HepG2 (cell line): ENCODE measurements around the gene SERTAD3. TPM values are rescaled to one million over a fixed set of nuclear protein-coding genes. Genes with fewer than 3 reads are reported as not detected.
A peak's percentile ranks its signal among the peaks of the same experiment; 100 is the strongest.

ENCODE experiments used
- ERF ChIP-seq: IDR thresholded peaks from 2 replicates; pipeline ENCODE4 v1.6.1; 2018; ENCODE audit warnings: missing biosample characterization, missing genetic modification reagents
- GATA4 ChIP-seq: sonication (generic); IDR thresholded peaks from 2 replicates; pipeline ENCODE4 v1.6.1; 2016; ENCODE audit warnings: antibody characterized with exemption, low read depth, borderline replicate concordance
- HNRNPK ChIP-seq: fragments of 200-400 bp; formaldehyde crosslinking; IDR thresholded peaks from 2 replicates; pipeline ENCODE4 v1.6.1; 2018; ENCODE audit warnings: low read length, low read depth, moderate library complexity, mild to moderate bottlenecking; ENCODE audit not compliant: poor library complexity, severe bottlenecking
- KDM4B ChIP-seq: sonication (generic); formaldehyde crosslinking; IDR thresholded peaks from 2 replicates; pipeline ENCODE4 v1.4.0; 2020; ENCODE audit warnings: missing genetic modification reagents
- KLF16 ChIP-seq, 2 experiments: sonication (generic) in 1 of 2; formaldehyde crosslinking in 1 of 2; IDR thresholded peaks; 2 replicates each; pipeline versions ENCODE4 v1.6.1 to v1.8.0; 2016 to 2023; ENCODE audit warnings: missing genetic modification reagents in 2 of 2, missing compliant biosample characterization in 1 of 2
- MAFK ChIP-seq, 2 experiments: IDR thresholded peaks in 1 of 2; conservative IDR thresholded peaks in 1 of 2; 2 replicates each; pipeline ENCODE4 v1.6.1; 2011; ENCODE audit warnings: improper control_type of control experiment in 2 of 2, low read length in 2 of 2
- MTF1 ChIP-seq: sonication (generic); formaldehyde crosslinking; IDR thresholded peaks from 2 replicates; pipeline ENCODE4 v1.5.0; 2020; ENCODE audit warnings: missing genetic modification reagents
- NFKBIZ ChIP-seq: IDR thresholded peaks from 2 replicates; pipeline ENCODE4 v1.6.1; 2018; ENCODE audit warnings: missing genetic modification reagents, missing compliant biosample characterization
- NRL ChIP-seq: sonication (generic); formaldehyde crosslinking; IDR thresholded peaks from 2 replicates; pipeline ENCODE4 v1.5.0; 2020; ENCODE audit warnings: missing genetic modification reagents, mild to moderate bottlenecking, moderate library complexity, borderline replicate concordance
- RFX1 ChIP-seq: fragments of 450-650 bp; IDR thresholded peaks from 2 replicates; pipeline ENCODE4 v1.6.1; 2017
- ZNF20 ChIP-seq: sonication (generic); formaldehyde crosslinking; IDR thresholded peaks from 2 replicates; pipeline ENCODE4 v1.4.0; 2020; ENCODE audit warnings: mild to moderate bottlenecking, moderate library complexity, missing genetic modification reagents
- ZNF333 ChIP-seq: sonication (generic); formaldehyde crosslinking; IDR thresholded peaks from 2 replicates; pipeline ENCODE4 v1.4.0; 2020; ENCODE audit warnings: mild to moderate bottlenecking, missing genetic modification reagents, borderline replicate concordance
- ZNF556 ChIP-seq: sonication (generic); formaldehyde crosslinking; IDR thresholded peaks from 2 replicates; pipeline ENCODE4 v1.4.0; 2020; ENCODE audit warnings: mild to moderate bottlenecking, missing genetic modification reagents, borderline replicate concordance
- polyA plus RNA-seq, 8 experiments: library from polyadenylated mRNA; depleted of rRNA in 3 of 8; stranded (reverse) in 7 of 8; unstranded in 1 of 8; fragments of >200 nt; fragmentation: Illumina TruSeq in 4 of 8; extraction: Trizol in 4 of 8; gene quantifications; 2 replicates each; pipeline versions ENCODE4 v1.2.1 to v1.2.3, GENCODE V29; 2011 to 2016; ENCODE audit warnings: low read depth in 4 of 8, missing spikeins in 1 of 8, mixed read lengths in 1 of 8; ENCODE audit not compliant: insufficient read depth in 1 of 8
- total RNA-seq, 5 experiments: library from RNA; depleted of rRNA; stranded (reverse); fragments of >200 nt; fragmentation: Illumina TruSeq; extraction: Trizol; gene quantifications; 2 replicates each; pipeline ENCODE4 v1.2.3, GENCODE V29; 2016; ENCODE audit warnings: low read depth in 1 of 5
- TF ChIP-seq, protein P1 (sequence below): sonication (generic); formaldehyde crosslinking; IDR thresholded peaks from 2 replicates; pipeline ENCODE4 v1.4.0; 2020; ENCODE audit warnings: missing genetic modification reagents, borderline replicate concordance
- TF ChIP-seq, protein P2 (sequence below): sonication (generic); formaldehyde crosslinking; IDR thresholded peaks from 2 replicates; pipeline ENCODE4 v1.9.0; 2022; ENCODE audit warnings: low read depth, missing genetic modification reagents
- TF ChIP-seq, protein P3 (sequence below), 2 experiments: sonication (generic) in 1 of 2; formaldehyde crosslinking in 1 of 2; IDR thresholded peaks; 2 replicates each; pipeline versions ENCODE4 v1.4.0 to v1.6.1; 2018 to 2020; ENCODE audit warnings: missing genetic modification reagents in 2 of 2, borderline replicate concordance in 1 of 2, low read depth in 1 of 2, mild to moderate bottlenecking in 1 of 2, missing biosample characterization in 1 of 2
- TF ChIP-seq, protein P4 (sequence below): sonication (generic); formaldehyde crosslinking; IDR thresholded peaks from 2 replicates; pipeline ENCODE4 v1.5.0; 2020; ENCODE audit warnings: mild to moderate bottlenecking, missing genetic modification reagents, borderline replicate concordance

The SERTAD3 gene
- total and polyA plus RNA-seq, 2 of the 13 experiments (the other 11 are each of a cell fraction or from before 2014, with no cell fraction given): 9.6 to 16.9 TPM

DNA sequence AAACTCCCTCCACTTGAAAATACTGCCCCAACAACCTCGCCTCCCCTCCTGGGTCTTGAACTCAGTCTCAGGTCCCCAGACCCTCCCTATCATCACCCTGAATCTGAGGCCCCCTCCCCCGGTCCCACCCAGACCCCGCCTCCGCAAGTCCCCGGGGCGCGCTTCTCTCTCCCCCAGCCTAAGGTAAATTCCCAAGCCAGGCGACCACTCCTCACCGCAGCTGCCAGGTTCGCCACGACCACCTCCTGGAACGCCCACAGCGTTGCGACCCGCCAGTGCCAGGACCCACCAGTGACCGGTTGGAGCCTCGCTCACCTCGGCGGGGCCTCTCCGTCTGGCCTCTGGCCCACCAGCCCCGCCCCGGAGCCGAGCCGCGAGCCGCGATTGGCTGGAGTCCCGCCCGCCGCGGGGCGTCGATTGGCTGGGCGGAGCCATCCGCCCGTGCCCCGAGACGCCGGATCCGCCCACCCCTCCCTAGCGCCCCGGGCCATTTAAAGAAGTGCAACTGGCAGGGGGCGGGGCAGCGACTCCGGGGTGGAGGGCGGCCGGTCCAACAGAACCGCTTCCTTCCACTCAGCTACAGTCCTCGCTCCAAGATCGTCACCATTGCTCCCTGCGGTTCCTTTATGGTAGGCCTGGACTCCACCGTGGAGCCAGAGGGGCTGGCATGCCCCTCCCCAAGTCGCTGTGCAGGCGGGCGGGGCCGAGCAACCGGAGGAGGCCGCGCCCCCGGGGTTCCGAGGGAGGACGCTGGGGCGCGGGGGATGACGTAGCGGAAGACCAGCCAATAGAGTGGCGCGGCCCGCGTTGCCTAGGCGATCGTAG, at the start of gene SERTAD3 (continued):
- TF ChIP-seq, protein P1, sequence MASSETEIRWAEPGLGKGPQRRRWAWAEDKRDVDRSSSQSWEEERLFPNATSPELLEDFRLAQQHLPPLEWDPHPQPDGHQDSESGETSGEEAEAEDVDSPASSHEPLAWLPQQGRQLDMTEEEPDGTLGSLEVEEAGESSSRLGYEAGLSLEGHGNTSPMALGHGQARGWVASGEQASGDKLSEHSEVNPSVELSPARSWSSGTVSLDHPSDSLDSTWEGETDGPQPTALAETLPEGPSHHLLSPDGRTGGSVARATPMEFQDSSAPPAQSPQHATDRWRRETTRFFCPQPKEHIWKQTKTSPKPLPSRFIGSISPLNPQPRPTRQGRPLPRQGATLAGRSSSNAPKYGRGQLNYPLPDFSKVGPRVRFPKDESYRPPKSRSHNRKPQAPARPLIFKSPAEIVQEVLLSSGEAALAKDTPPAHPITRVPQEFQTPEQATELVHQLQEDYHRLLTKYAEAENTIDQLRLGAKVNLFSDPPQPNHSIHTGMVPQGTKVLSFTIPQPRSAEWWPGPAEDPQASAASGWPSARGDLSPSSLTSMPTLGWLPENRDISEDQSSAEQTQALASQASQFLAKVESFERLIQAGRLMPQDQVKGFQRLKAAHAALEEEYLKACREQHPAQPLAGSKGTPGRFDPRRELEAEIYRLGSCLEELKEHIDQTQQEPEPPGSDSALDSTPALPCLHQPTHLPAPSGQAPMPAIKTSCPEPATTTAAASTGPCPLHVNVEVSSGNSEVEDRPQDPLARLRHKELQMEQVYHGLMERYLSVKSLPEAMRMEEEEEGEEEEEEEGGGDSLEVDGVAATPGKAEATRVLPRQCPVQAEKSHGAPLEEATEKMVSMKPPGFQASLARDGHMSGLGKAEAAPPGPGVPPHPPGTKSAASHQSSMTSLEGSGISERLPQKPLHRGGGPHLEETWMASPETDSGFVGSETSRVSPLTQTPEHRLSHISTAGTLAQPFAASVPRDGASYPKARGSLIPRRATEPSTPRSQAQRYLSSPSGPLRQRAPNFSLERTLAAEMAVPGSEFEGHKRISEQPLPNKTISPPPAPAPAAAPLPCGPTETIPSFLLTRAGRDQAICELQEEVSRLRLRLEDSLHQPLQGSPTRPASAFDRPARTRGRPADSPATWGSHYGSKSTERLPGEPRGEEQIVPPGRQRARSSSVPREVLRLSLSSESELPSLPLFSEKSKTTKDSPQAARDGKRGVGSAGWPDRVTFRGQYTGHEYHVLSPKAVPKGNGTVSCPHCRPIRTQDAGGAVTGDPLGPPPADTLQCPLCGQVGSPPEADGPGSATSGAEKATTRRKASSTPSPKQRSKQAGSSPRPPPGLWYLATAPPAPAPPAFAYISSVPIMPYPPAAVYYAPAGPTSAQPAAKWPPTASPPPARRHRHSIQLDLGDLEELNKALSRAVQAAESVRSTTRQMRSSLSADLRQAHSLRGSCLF (CRISPR knock-in tag): no peak
- peak; percentile 60; the same call in 1 of the 2 replicates for TF ChIP-seq ERF (CRISPR knock-in tag)
- no peak; the same call in 1 of the 2 replicates for TF ChIP-seq KDM4B
- no peak for TF ChIP-seq NRL (CRISPR knock-in tag)
- TF ChIP-seq MAFK (conservative IDR thresholded peaks at IDR 0.05 in 1 of 2, IDR thresholded peaks at IDR 0.05 in 1 of 2; ENCODE audit: low read length in 2 of 2): no peak
- peak in 1 of 2 experiments; percentile 93; a peak in 2 of 4 replicates for TF ChIP-seq KLF16 (CRISPR knock-in tag; IDR thresholded peaks at IDR 0.05)
- TF ChIP-seq ZNF333: no peak; the same call in 1 of the 2 replicates
- TF ChIP-seq, protein P2, sequence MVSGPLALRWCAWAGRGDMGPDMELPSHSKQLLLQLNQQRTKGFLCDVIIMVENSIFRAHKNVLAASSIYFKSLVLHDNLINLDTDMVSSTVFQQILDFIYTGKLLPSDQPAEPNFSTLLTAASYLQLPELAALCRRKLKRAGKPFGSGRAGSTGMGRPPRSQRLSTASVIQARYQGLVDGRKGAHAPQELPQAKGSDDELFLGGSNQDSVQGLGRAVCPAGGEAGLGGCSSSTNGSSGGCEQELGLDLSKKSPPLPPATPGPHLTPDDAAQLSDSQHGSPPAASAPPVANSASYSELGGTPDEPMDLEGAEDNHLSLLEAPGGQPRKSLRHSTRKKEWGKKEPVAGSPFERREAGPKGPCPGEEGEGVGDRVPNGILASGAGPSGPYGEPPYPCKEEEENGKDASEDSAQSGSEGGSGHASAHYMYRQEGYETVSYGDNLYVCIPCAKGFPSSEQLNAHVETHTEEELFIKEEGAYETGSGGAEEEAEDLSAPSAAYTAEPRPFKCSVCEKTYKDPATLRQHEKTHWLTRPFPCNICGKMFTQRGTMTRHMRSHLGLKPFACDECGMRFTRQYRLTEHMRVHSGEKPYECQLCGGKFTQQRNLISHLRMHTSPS (CRISPR knock-in tag): no peak
- no peak for TF ChIP-seq MTF1 (CRISPR knock-in tag)
- TF ChIP-seq RFX1: peak; percentile 86
- no peak for TF ChIP-seq HNRNPK
- TF ChIP-seq, protein P3, sequence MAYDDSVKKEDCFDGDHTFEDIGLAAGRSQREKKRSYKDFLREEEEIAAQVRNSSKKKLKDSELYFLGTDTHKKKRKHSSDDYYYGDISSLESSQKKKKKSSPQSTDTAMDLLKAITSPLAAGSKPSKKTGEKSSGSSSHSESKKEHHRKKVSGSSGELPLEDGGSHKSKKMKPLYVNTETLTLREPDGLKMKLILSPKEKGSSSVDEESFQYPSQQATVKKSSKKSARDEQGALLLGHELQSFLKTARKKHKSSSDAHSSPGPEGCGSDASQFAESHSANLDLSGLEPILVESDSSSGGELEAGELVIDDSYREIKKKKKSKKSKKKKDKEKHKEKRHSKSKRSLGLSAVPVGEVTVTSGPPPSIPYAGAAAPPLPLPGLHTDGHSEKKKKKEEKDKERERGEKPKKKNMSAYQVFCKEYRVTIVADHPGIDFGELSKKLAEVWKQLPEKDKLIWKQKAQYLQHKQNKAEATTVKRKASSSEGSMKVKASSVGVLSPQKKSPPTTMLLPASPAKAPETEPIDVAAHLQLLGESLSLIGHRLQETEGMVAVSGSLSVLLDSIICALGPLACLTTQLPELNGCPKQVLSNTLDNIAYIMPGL (CRISPR knock-in tag; IDR thresholded peaks at IDR 0.05; ENCODE audit: borderline replicate concordance in 1 of 2, low read depth in 1 of 2): peak in 1 of 2 experiments; percentile 59; a peak in 2 of 4 replicates
- TF ChIP-seq NFKBIZ (CRISPR knock-in tag): no peak
- TF ChIP-seq ZNF20 (CRISPR knock-in tag): no peak; the same call in 1 of the 2 replicates
- TF ChIP-seq ZNF556 (CRISPR knock-in tag): no peak
- TF ChIP-seq, protein P4, sequence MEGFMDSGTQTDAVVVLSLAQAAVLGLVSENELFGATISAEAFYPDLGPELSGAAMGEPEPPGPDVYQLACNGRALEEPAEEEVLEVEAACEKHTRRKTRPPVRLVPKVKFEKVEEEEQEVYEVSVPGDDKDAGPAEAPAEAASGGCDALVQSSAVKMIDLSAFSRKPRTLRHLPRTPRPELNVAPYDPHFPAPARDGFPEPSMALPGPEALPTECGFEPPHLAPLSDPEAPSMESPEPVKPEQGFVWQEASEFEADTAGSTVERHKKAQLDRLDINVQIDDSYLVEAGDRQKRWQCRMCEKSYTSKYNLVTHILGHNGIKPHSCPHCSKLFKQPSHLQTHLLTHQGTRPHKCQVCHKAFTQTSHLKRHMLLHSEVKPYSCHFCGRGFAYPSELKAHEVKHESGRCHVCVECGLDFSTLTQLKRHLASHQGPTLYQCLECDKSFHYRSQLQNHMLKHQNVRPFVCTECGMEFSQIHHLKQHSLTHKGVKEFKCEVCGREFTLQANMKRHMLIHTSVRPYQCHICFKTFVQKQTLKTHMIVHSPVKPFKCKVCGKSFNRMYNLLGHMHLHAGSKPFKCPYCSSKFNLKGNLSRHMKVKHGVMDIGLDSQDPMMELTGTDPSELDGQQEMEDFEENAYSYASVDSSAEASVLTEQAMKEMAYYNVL (CRISPR knock-in tag): peak; percentile 52
- TF ChIP-seq GATA4: peak; percentile 39; the same call in 1 of the 2 replicates
